G401 (cell line): ENCODE data around the gene WDR91. TPM values are rescaled to one million over a fixed set of nuclear protein-coding genes. Genes with fewer than 3 reads are reported as not detected.

ENCODE experiments used
- DNase-seq: peaks from one replicate; pipeline ENCODE4 v3.0.0-alpha.2; 2015; ENCODE audit warnings: low spot score
- in situ Hi-C: cut with HindIII; loops from 2 replicates; pipeline ENCODE4 v1.10.0; 2016; ENCODE audit warnings: low sequenced_read_pairs, mixed read lengths
- total RNA-seq: library from RNA; depleted of rRNA; stranded (reverse); fragments of >200 nt; shearing (Covaris generic); gene quantifications from 2 replicates; pipeline ENCODE4 v1.2.3, GENCODE V29; 2014

The WDR91 gene
- total RNA-seq, 1 experiment from 2014 or later = 9.9 TPM

- no peak for DNase-seq
- in situ Hi-C loops = no loop called here
Measured at GRCh38 chr7:135204876-135205275, 6.5 kb downstream of the WDR91 start.

DNA sequence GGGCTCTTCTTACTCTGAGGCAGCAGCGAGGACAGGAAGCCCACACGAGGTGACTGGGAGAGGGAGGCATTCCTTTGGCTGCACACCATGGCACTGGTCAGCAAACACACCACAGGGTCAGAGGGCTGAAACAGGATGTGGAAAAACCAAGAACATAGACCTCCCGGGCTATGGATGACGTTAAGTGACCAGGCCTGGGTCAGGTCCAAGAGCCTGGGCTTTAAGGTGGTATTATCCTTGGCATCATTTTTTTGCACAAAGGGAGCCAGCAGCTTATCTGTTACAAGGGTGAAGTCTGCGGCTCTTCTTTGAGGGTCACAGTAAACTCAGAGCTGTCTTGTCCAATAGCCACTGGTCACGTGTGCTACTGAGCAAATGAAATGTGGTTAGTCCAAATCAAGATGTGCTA, 7.0 kb downstream of the WDR91 start:
- in situ Hi-C loops = no loop called here
- no peak for DNase-seq

DNA sequence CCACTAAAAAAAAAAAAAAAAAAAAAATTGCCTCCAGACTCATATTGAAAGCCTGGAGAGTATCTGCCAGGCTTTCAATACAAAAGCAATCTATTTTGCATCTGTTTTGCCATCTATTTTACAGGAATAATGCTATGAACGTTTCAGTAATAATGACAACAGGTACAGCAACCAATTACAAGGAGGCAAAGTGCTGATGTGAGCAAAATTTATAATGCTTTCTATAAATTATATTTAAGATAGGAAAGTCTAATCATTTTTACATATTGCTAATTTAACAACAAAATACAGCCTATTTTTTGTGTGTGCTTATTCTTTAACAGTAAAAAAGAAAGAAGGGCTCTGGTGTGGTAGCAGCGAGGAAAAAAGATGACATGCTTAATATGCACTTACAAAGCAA, 10.0 kb downstream of the WDR91 start:
- in situ Hi-C loops = no loop called here
- DNase-seq = no peak

DNA sequence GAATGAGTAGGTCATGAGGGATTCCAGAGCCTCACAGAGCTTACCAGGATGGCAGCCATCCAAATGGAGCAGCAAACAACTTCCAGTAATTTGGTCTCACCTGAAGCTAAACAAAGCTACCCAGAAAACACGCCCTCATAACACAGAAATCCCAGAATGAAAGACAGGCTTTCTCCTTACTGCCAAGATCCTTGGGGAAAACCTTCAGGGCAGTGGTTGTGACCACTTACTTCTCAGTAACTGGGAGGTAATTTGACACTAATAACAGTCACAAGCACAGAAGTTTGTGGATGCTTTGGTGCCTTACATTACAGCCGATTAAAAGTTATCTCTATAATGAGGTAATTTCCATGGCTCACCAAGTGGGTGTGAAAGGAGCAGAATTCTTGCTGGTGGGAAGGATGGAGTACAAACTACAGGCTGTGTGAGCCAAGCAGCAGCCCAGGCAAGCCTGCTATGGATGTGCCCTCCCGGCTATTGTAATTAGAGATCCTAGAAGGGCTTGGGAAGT, 10.4 kb downstream of the WDR91 start:
- in situ Hi-C loops = no loop called here

GRCh38 chr7:135199439-135199838, 11.9 kb downstream of the WDR91 start:
- no peak for DNase-seq
- in situ Hi-C loops = no loop called here

More for the DNA sequence above, 10.4 kb downstream of the WDR91 start:
- no peak for DNase-seq

GRCh38 chr7:135197906-135198655, 13.2 kb downstream of the WDR91 start:
- in situ Hi-C loops = no loop called here
- no peak for DNase-seq

- in situ Hi-C loops = no loop called here
- DNase-seq = no peak
Measured at GRCh38 chr7:135197343-135197742, 14.0 kb downstream of the WDR91 start.

DNA sequence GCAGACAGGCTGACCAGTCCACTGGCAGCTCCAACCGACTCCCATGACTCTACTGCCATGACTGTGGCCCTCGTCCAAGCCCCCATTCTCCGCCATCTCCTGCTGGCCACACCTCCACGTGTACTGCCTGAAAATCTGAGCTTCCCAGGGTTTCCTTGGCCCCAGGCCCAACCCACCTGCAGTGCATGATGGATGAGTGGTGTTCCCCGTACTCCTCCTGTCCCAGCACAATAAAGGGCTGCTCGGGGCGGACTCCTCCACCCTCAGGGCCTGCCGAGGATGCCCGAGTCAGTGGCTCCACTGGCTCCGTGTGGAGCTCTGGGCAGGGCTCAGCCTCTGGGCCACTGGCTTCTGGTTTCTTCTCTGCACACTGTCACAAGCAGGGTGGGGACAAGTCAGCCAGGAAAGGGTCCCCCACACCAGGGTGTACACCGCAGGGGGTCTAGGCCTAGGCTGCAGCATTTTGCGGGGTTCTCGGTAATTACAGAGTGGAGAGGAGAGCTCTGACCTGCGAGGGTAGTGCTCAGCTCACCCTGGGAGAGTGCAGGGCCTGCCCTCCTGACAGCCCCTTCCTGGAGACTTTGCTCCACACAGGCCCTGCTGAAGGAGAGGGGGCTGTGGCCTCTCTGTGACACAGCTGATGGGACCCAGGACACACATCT, 15.2 kb downstream of the WDR91 start:
- no peak for DNase-seq
- in situ Hi-C loops = no loop called here

- in situ Hi-C loops = no loop called here
- DNase-seq = no peak
Measured at GRCh38 chr7:135195156-135195555, 16.2 kb downstream of the WDR91 start.

- in situ Hi-C loops = no loop called here
- no peak for DNase-seq
Measured at GRCh38 chr7:135194494-135195095, 16.7 kb downstream of the WDR91 start.

DNA sequence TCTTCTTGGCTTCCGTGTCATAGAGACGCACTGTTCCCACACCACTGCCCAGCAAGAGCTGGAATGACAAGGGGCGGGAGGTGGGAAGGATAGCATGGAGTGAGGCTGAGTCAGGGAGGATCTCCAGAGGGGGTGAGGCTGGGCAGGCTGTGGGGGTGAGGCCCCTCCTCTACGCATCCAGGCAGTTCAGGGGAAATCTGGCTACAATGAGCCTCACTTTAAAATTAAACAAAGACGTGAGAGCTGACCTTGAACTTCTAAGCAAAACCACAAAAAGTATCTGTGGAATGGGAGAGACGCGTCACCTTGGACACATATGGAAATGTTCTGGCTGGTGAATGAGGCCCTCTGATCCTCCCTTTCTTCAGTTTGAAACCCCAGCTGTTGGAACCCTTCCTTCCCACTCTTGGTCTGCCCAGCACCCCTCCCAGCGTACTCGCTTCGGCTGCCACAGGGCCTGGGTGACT, 17.7 kb downstream of the WDR91 start:
- in situ Hi-C loops = no loop called here
- no peak for DNase-seq

DNA sequence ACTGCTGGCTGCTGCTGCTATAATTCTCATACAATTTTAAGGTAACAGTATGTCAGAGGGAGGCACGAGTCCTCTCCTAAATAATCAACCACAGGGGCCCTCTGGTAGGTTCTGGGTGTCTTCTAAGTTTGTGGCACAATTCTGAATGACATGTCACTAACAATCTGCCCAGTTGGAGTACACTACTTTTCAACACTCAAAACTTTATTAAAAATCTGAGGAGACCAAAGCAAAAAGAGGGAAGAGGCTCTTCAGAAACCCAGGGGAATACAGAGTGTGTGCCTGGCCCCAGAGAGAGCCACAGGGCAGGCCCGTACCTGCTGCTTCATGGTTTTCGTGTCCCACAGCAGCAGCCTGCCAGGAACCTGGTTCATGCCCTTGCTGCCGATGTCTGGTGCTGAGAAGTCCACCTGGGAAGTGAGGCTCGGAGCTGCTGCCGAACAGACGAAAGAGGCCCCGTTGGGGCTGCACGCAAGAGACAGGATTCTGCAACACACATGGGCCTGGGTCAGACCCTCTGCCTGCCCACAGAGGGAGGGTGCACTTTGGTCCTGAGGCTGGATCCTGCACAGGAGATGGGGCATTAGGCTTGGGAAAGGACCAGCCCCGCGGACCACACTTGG, 18.3 kb downstream of the WDR91 start:
- in situ Hi-C loops = no loop called here
- DNase-seq = no peak

DNA sequence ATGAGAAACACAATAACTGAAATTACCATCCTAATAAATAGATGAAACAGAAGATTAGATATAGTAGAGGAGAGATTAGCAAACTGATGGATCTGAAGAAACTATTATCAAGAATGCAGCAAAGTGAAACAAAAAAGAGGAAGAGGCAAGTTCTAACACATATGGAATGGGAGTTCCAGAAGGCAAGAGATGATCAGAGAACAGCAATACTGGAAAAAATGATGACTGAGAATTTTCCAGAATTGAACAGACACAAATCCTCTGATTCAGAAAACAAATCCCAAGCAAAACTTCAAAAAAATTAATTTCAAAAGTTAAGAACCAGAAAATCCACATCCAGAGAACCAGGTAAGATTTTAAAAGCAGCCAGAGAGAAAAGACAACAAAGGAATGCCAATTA, 20.6 kb downstream of the WDR91 start:
- in situ Hi-C loops = no loop called here
- DNase-seq = no peak

DNA sequence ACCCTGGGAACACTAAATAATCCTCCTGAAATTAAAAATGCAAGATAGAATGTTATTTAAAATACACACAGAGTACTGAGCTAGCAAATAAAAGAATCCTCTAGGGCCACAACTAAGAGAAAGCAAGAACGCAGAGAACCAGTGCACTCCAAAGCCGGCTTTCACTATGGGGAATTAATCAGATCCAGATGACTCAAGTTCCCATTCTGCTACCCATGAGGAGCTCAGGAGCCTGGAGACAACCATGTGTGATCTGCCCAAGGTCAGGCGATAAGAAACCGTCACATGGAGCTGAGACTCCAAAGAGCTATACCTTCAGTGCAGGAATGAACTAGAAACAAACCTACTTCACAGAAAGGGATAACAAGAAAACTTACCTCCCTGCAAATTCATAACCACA, 21.4 kb downstream of the WDR91 start:
- no peak for DNase-seq
- in situ Hi-C loops = no loop called here

DNA sequence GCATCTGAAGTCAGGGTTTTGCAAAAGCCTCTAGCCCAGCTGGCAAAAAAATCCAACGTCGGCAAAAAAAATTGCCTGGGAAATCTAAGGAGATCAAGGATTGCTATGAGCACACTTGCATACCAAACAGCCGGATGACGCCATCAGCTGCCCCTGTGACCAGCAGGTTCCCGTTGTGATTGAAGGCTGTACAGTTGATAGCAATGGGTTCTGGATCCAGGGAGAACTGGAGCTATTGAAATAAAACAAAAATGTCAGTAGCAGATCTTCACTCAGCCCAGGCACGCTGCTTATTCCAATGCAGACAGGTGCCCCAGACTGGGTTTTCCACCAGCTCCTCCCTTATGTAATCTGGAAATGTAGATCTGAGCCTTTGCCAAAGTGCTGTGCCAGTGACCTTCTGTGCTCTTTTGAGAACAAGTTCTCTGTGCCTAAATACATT, 22.1 kb downstream of the WDR91 start:
- peak; percentile 87 for DNase-seq
- in situ Hi-C loops = no loop called here

GRCh38 chr7:135188298-135188984, 22.9 kb downstream of the WDR91 start:
- in situ Hi-C loops = no loop called here
- no peak for DNase-seq

DNA sequence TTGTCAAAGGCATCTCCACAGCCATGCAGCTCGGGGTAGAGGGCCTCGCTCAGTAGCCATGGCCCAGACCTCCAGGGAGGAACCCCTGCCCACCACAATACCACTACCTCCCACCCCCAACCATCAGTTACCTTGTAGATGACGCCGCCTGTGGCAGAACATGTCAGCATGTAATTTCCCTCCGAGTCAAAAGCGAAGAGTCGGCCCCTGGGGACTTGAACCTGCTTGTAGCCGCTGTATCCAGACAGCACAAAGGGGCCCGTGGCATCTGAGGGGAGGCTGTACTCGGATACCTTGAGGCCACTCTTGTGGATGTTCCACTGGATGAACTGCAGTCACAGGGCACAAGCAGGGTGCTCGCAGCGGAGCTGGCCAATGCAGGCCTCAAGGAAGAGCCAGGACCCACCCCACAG, 24.5 kb downstream of the WDR91 start:
- no peak for DNase-seq

DNA sequence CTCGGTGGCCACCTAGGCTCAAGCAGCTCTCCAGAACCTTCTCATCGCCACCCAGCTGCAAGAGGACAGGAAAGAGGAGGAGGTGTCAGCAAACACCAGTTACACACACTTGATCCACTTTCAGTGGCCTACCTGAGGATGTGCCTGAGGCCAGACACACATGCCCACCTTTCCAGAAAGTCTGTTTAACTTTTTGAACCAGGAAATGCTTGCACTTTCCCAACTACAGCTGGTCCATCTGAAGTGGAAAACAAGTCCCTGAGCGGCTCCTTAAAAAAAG, 25.1 kb downstream of the WDR91 start:
- in situ Hi-C loops = no loop called here
- DNase-seq = no peak

More for the DNA sequence above, 24.5 kb downstream of the WDR91 start:
- in situ Hi-C loops = no loop called here

- peak; percentile 96 for DNase-seq
- in situ Hi-C loops = no loop called here
Measured at GRCh38 chr7:135185471-135186260, 25.7 kb downstream of the WDR91 start.
